Suprapubic skin (tissue), 4 donors: Measurements from ENCODE around the gene CYSLTR2. TPM values are rescaled to one million over a fixed set of nuclear protein-coding genes. Genes with fewer than 3 reads are reported as not detected.

ENCODE experiments used
- DNase-seq, 2 donors: peaks; one replicate each; pipeline ENCODE4 v3.0.0-alpha.2; 2019; ENCODE audit warnings: low spot score in 2 of 2
- H3K27ac ChIP-seq: fragments of 200-600 bp; sonication (generic); one replicate; pipeline ENCODE4 v1.5.1; 2019
- H3K27me3 ChIP-seq: fragments of 200-600 bp; sonication (generic); one replicate; pipeline ENCODE4 v1.5.1; 2019
- H3K36me3 ChIP-seq: fragments of 200-600 bp; sonication (generic); one replicate; pipeline ENCODE4 v1.5.1; 2019
- H3K4me1 ChIP-seq: fragments of 200-600 bp; sonication (generic); one replicate; pipeline ENCODE4 v1.5.1; 2019
- H3K4me3 ChIP-seq: fragments of 200-600 bp; sonication (generic); one replicate; pipeline ENCODE4 v1.5.1; 2019; ENCODE audit warnings: mild to moderate bottlenecking
- H3K9me3 ChIP-seq: fragments of 200-600 bp; sonication (generic); one replicate; pipeline ENCODE4 v1.5.1; 2019
- EP300 ChIP-seq: sonication (generic); formaldehyde crosslinking; IDR thresholded peaks from one replicate; pipeline ENCODE4 v1.6.1; 2017; ENCODE audit warnings: antibody characterized with exemption
- POLR2A ChIP-seq, 2 donors: fragments of 450-650 bp; IDR thresholded peaks; one replicate each; pipeline ENCODE4 v1.6.1; 2017; ENCODE audit warnings: antibody characterized with exemption in 2 of 2, mild to moderate bottlenecking in 2 of 2, moderate library complexity in 2 of 2
- POLR2AphosphoS5 ChIP-seq, 3 donors: sonication (generic); formaldehyde crosslinking; IDR thresholded peaks; one replicate each; pipeline ENCODE4 v1.6.1; 2017; ENCODE audit warnings: antibody characterized with exemption in 3 of 3
- WGBS: methylation state at CpG from one replicate; pipeline ENCODE4 v1.1.5; 2018; 5-methylcytosine and 5-hydroxymethylcytosine counted together
- total RNA-seq, 4 donors: library from RNA; depleted of rRNA; stranded (reverse); fragments of >200 nt; gene quantifications; one replicate each; pipeline ENCODE4 v1.1.0, GENCODE V29; 2016
- TF ChIP-seq, protein P1 (sequence below), 2 donors: fragments of 200-600 bp in 1 of 2; fragments of 450-650 bp in 1 of 2; sonication (generic) in 1 of 2; IDR thresholded peaks; one replicate each; pipeline ENCODE4 v1.5.1; 2016 to 2019; ENCODE audit warnings: antibody characterized with exemption in 2 of 2, mild to moderate bottlenecking in 1 of 2, moderate library complexity in 1 of 2

CYSLTR2 gene
- total RNA-seq, 4 donors from 2014 or later = 0.93 to 2.2 (median 1.7) TPM

DNA sequence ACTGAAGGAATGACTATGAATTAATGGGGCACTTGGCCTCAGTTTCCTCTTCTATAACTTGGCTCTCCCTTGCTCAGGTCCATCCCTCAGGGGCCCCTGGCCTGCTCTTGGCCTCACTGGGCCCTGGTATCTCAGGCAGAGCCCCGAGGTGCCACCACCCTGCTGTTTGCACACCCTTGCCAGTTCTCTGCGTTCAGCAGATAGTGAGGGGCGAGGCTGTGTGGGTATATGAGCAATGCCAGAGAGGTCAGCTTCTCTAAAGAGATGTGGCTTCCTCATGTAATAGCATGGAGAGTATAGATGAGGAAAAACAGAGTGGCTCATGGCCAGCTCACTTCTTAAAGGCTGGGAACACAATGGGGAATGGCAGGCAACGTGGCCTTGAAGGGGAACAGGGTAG, 76.1 kb downstream of the CYSLTR2 start:
- no peak for DNase-seq
- WGBS = 70% methylated on average over 4 of the region's 4 CpGs
- Histone ChIP-seq H3K27me3 (no peaks in the 10 kb centered on the region), H3K9me3 (no peaks in the 10 kb centered on the region), H3K27ac (no peak overlapping the region), H3K4me3 (no peak overlapping the region), H3K36me3 (no peaks in the 10 kb centered on the region), H3K4me1 (peaks cover 4% of the 10 kb centered on the region)
- TF ChIP-seq EP300 (no peak), POLR2A (IDR thresholded peaks at IDR 0.05) (no peak), POLR2AphosphoS5 (IDR thresholded peaks at IDR 0.05) (no peak)
- TF ChIP-seq, protein P1, sequence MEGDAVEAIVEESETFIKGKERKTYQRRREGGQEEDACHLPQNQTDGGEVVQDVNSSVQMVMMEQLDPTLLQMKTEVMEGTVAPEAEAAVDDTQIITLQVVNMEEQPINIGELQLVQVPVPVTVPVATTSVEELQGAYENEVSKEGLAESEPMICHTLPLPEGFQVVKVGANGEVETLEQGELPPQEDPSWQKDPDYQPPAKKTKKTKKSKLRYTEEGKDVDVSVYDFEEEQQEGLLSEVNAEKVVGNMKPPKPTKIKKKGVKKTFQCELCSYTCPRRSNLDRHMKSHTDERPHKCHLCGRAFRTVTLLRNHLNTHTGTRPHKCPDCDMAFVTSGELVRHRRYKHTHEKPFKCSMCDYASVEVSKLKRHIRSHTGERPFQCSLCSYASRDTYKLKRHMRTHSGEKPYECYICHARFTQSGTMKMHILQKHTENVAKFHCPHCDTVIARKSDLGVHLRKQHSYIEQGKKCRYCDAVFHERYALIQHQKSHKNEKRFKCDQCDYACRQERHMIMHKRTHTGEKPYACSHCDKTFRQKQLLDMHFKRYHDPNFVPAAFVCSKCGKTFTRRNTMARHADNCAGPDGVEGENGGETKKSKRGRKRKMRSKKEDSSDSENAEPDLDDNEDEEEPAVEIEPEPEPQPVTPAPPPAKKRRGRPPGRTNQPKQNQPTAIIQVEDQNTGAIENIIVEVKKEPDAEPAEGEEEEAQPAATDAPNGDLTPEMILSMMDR (IDR thresholded peaks at IDR 0.05) = no peak

DNA sequence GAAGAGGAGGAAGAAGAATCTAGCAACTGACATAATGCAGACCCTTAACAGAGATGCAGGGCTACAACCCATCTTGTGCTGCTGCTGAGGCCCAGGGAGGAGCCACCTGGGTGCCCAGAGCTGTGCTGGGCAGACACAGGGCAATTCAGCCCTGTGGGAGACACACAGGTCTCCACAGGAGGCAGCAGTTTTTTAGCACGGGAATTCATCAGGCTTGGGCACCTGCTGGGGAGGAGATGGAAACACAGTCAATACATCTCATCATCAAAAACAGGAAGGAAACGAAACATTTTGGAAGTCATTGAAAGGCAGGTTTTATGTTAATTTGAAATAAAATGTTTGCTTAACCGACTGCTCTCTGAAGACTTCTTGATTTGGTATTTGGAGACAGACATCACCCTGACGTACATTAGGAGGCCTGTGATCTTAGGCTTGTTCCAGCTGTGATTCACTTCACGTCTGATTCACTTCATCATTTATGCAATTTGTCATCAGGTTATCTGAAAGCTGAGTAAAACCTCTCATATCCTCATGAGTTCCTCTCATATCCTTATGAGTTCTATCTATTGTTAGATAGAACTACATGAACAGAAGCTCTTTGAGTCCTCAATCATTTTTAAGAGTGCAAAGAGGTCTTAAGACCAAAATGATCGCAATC, 77.4 kb downstream of the CYSLTR2 start:
- H3K4me1 ChIP-seq = peaks cover 4% of the 10 kb centered on the region
- no peak for TF ChIP-seq POLR2A (IDR thresholded peaks at IDR 0.05)
- TF ChIP-seq EP300 = no peak
- TF ChIP-seq, protein P1 (IDR thresholded peaks at IDR 0.05) = no peak
- TF ChIP-seq POLR2AphosphoS5 (IDR thresholded peaks at IDR 0.05) = no peak
- no peaks in the 10 kb centered on the region for H3K36me3 ChIP-seq
- H3K27me3 ChIP-seq = no peaks in the 10 kb centered on the region
- DNase-seq = no peak
- no peaks in the 10 kb centered on the region for H3K9me3 ChIP-seq
- no peak overlapping the region for H3K4me3 ChIP-seq
- no peak overlapping the region for H3K27ac ChIP-seq
- 56% methylated on average over 6 of the region's 6 CpGs for WGBS

DNA sequence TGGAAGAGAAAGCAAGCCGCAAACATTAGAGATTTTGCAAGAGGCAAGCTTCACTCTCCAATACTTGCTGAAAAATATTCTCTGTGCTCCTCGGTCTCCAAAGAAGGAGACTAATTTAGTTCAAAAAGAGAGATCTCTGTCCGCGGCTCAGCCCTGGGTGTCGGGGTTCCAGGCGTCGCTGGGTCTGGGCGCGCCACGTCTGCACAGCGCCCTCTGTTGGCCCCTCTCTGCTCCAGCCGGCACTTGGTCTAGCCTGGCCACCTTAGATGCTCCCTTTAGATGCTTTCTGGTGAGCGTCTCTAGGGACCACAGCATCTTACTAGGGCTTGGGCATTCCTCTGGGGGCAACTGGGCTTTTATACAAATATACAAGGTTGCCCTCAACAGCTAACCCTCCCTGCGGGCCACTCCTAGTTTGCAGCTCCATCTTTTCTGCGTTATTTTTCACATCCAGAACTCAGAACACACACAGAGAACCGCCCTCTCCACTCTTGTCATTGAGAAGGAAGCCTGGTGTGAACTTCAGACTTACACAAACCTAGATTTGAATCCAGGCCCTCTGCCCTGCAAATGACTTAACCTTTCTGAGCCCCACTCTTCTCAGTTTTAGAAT, 78.3 kb downstream of the CYSLTR2 start:
- Histone ChIP-seq H3K4me3 (peak overlapping the region; percentile 23), H3K4me1 (peaks cover 4% of the 10 kb centered on the region)

DNA sequence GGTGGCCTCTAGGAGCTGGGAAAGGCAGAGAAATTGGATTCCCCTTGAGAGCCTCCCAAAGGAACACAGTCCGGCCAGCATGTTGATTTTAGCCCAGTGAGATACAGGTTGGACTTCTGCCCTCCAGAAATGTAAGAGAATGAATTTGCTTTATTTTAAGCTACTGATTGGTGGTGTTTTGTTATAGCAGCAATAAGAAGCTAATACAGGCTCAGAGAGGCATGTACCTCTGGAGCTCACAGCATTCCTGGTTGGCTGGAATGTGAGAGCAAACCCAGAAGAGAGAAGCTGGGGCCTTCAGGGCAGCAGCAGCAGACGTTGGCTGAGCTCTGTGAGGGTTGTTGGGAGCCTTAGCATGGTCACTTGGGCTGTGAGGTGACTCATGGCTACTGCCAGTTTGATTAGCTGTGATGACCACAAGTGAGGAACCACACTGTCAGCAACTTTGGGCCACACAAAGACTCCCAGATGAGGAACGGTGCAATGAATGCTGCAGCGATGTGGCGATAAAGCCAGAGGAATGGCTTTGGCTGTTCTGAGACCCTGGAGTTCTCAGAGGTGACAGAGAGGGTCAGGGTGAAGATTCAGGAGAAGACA, 80.1 kb downstream of the CYSLTR2 start:
- 71% methylated on average over 4 of the region's 5 CpGs for WGBS
- H3K4me1 ChIP-seq = peaks cover 4% of the 10 kb centered on the region

More for the DNA sequence above, 78.3 kb downstream of the CYSLTR2 start:
- Histone ChIP-seq H3K9me3 (no peaks in the 10 kb centered on the region), H3K27ac (no peak overlapping the region), H3K36me3 (no peaks in the 10 kb centered on the region), H3K27me3 (no peaks in the 10 kb centered on the region)
- DNase-seq = no peak
- TF ChIP-seq, protein P1 (IDR thresholded peaks at IDR 0.05) = peak; percentile 20 to 63
- no peak for TF ChIP-seq EP300
- WGBS = 32% methylated on average over 16 of the region's 16 CpGs

DNA sequence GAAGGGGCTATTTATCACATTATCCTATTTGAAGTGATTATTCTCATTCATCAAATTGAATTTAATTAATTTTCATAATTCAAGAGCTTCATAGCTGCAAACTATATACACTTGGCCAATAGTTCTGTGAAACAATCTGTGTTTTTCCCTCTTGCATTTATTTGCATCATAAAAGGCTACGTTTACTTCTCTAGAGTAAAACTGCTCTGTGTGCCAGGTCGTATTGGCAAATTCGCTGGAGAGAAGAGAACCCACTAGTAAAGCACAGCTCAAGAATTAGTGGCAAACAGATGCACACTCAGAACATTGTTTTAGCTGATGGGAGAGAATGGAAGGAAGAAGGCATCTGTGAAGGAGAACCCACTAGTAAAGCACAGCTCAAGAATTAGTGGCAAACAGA, 81.8 kb downstream of the CYSLTR2 start:
- TF ChIP-seq, protein P1 (IDR thresholded peaks at IDR 0.05) = no peak
- no peak for TF ChIP-seq EP300
- TF ChIP-seq POLR2AphosphoS5 (IDR thresholded peaks at IDR 0.05) = no peak
- TF ChIP-seq POLR2A (IDR thresholded peaks at IDR 0.05) = no peak

More for the DNA sequence above, 80.1 kb downstream of the CYSLTR2 start:
- H3K4me3 ChIP-seq = no peak overlapping the region
- no peak overlapping the region for H3K27ac ChIP-seq
- no peak for DNase-seq
- H3K9me3 ChIP-seq = no peaks in the 10 kb centered on the region
- no peaks in the 10 kb centered on the region for H3K27me3 ChIP-seq
- no peaks in the 10 kb centered on the region for H3K36me3 ChIP-seq
- TF ChIP-seq POLR2A (IDR thresholded peaks at IDR 0.05) (no peak), EP300 (no peak), POLR2AphosphoS5 (IDR thresholded peaks at IDR 0.05) (no peak)
- TF ChIP-seq, protein P1 (IDR thresholded peaks at IDR 0.05) = no peak

More for the DNA sequence above, 81.8 kb downstream of the CYSLTR2 start:
- DNase-seq = no peak
- Histone ChIP-seq H3K27me3 (no peaks in the 10 kb centered on the region), H3K9me3 (no peaks in the 10 kb centered on the region), H3K4me1 (peaks cover 4% of the 10 kb centered on the region), H3K36me3 (no peaks in the 10 kb centered on the region), H3K4me3 (no peak overlapping the region), H3K27ac (no peak overlapping the region)
- 70% methylated on average over 3 of the region's 3 CpGs for WGBS
